Measurements from ENCODE around the gene ATG9A. TPM values are rescaled to one million over a fixed set of nuclear protein-coding genes. Genes with fewer than 3 reads are reported as not detected.
A peak's percentile ranks its signal among the peaks of the same experiment; 100 is the strongest.

ATG9A gene
- total RNA-seq, 2 donors from 2014 or later, result 45.4 to 45.7 TPM

GRCh38 chr2:219215871-219216534 is 13.4 kb downstream of the ATG9A start:
- Mint-ChIP-seq H3K4me1 (peaks cover 17% of the 10 kb centered on the region), H3K4me3 (no peak overlapping the region), H3K9me3 (no peaks in the 10 kb centered on the region), H3K27me3 (ENCODE audit: insufficient read depth) (no peaks in the 10 kb centered on the region), H3K27ac (peak overlapping the region; percentile 67), H3K36me3 (ENCODE audit: low read depth) (peaks cover 50% of the 10 kb centered on the region)
- TF ChIP-seq, protein P1, sequence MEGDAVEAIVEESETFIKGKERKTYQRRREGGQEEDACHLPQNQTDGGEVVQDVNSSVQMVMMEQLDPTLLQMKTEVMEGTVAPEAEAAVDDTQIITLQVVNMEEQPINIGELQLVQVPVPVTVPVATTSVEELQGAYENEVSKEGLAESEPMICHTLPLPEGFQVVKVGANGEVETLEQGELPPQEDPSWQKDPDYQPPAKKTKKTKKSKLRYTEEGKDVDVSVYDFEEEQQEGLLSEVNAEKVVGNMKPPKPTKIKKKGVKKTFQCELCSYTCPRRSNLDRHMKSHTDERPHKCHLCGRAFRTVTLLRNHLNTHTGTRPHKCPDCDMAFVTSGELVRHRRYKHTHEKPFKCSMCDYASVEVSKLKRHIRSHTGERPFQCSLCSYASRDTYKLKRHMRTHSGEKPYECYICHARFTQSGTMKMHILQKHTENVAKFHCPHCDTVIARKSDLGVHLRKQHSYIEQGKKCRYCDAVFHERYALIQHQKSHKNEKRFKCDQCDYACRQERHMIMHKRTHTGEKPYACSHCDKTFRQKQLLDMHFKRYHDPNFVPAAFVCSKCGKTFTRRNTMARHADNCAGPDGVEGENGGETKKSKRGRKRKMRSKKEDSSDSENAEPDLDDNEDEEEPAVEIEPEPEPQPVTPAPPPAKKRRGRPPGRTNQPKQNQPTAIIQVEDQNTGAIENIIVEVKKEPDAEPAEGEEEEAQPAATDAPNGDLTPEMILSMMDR (conservative IDR thresholded peaks at IDR 0.05), result no peak
- Histone ChIP-seq H3K36me3 (ENCODE audit: control insufficient read depth, insufficient read depth, low read length) (peaks cover 50% of the 10 kb centered on the region), H3K9me3 (ENCODE audit: control insufficient read depth, low read length) (no peaks in the 10 kb centered on the region), H3K4me3 (ENCODE audit: low read length) (no peak overlapping the region), H3K4me1 (ENCODE audit: control insufficient read depth, insufficient read depth, low read length) (no peaks in the 10 kb centered on the region), H3K9ac (ENCODE audit: extremely low read depth, low read length, poor library complexity, severe bottlenecking) (no peak overlapping the region), H3K27me3 (ENCODE audit: control insufficient read depth, insufficient read depth, low read length, poor library complexity, severe bottlenecking) (no peaks in the 10 kb centered on the region), H3K27ac (ENCODE audit: low read depth, low read length) (no peak overlapping the region)
- WGBS, 2 experiments (ENCODE audit: insufficient coverage in 1 of 2, insufficient read length in 1 of 2), result 94 to 95% methylated on average over 24 to 27 of the region's 27 CpGs
- peak; percentile 61 for DNase-seq

- H3K36me3 Mint-ChIP-seq (ENCODE audit: low read depth), result peaks cover 48% of the 10 kb centered on the region
- no peak overlapping the region for H3K27ac Mint-ChIP-seq
- WGBS, 2 experiments (ENCODE audit: insufficient coverage in 1 of 2, insufficient read length in 1 of 2), result 92 to 96% methylated on average over 4 to 6 of the region's 6 CpGs
These were observed 14.7 kb downstream of the ATG9A start for GRCh38 chr2:219214786-219215185.

GRCh38 chr2:219214141-219214540 is 15.3 kb downstream of the ATG9A start:
- Mint-ChIP-seq H3K27ac (no peak overlapping the region), H3K36me3 (ENCODE audit: low read depth) (peaks cover 47% of the 10 kb centered on the region), H3K4me3 (no peak overlapping the region), H3K4me1 (peaks cover 14% of the 10 kb centered on the region), H3K27me3 (ENCODE audit: insufficient read depth) (no peaks in the 10 kb centered on the region), H3K9me3 (no peaks in the 10 kb centered on the region)
- H3K9ac ChIP-seq (ENCODE audit: extremely low read depth, low read length, poor library complexity, severe bottlenecking), result no peak overlapping the region
- H3K27me3 ChIP-seq (ENCODE audit: control insufficient read depth, insufficient read depth, low read length, poor library complexity, severe bottlenecking), result no peaks in the 10 kb centered on the region
- TF ChIP-seq, protein P1 (conservative IDR thresholded peaks at IDR 0.05), result no peak
- H3K9me3 ChIP-seq (ENCODE audit: control insufficient read depth, low read length), result no peaks in the 10 kb centered on the region
- 96 to 98% methylated on average over 15 of the region's 15 CpGs for WGBS, 2 experiments (ENCODE audit: insufficient coverage in 1 of 2, insufficient read length in 1 of 2)
- H3K4me3 ChIP-seq (ENCODE audit: low read length), result no peak overlapping the region
- DNase-seq, result no peak
- peaks cover 55% of the 10 kb centered on the region for H3K36me3 ChIP-seq (ENCODE audit: control insufficient read depth, insufficient read depth, low read length)
- no peaks in the 10 kb centered on the region for H3K4me1 ChIP-seq (ENCODE audit: control insufficient read depth, insufficient read depth, low read length)
- H3K27ac ChIP-seq (ENCODE audit: low read depth, low read length), result no peak overlapping the region

More at GRCh38 chr2:219214786-219215185, 14.7 kb downstream of the ATG9A start:
- Histone ChIP-seq H3K9ac (ENCODE audit: extremely low read depth, low read length, poor library complexity, severe bottlenecking) (no peak overlapping the region), H3K4me3 (ENCODE audit: low read length) (no peak overlapping the region), H3K36me3 (ENCODE audit: control insufficient read depth, insufficient read depth, low read length) (peaks cover 54% of the 10 kb centered on the region), H3K9me3 (ENCODE audit: control insufficient read depth, low read length) (no peaks in the 10 kb centered on the region), H3K27ac (ENCODE audit: low read depth, low read length) (no peak overlapping the region), H3K27me3 (ENCODE audit: control insufficient read depth, insufficient read depth, low read length, poor library complexity, severe bottlenecking) (no peaks in the 10 kb centered on the region), H3K4me1 (ENCODE audit: control insufficient read depth, insufficient read depth, low read length) (no peaks in the 10 kb centered on the region)
- H3K27me3 Mint-ChIP-seq (ENCODE audit: insufficient read depth), result no peaks in the 10 kb centered on the region
- no peak overlapping the region for H3K4me3 Mint-ChIP-seq
- H3K9me3 Mint-ChIP-seq, result no peaks in the 10 kb centered on the region
- TF ChIP-seq, protein P1 (conservative IDR thresholded peaks at IDR 0.05), result no peak
- H3K4me1 Mint-ChIP-seq, result peaks cover 17% of the 10 kb centered on the region
- no peak for DNase-seq
